ENCODE measurements around the gene BZW1.

BZW1 gene

GRCh38 chr2:200781616-200782015 lies 30.1 kb upstream of the BZW1 start:
- Mint-ChIP-seq H3K27me3 (peaks cover 8% of the 10 kb centered on the region), H3K9me3 (no peaks in the 10 kb centered on the region), H3K4me3 (no peak overlapping the region), H3K4me1 (no peaks in the 10 kb centered on the region), H3K36me3 (no peaks in the 10 kb centered on the region), H3K27ac (no peak overlapping the region)
- ATAC-seq (ENCODE audit: low read depth) (no peak), DNase-seq (ENCODE audit: low spot score in 2 of 2) (no peak)

- H3K4me1 Mint-ChIP-seq = no peaks in the 10 kb centered on the region
- no peak for DNase-seq (ENCODE audit: low spot score in 2 of 2)
- H3K27ac Mint-ChIP-seq = no peak overlapping the region
- no peaks in the 10 kb centered on the region for H3K9me3 Mint-ChIP-seq
- no peak for ATAC-seq (ENCODE audit: low read depth)
- H3K4me3 Mint-ChIP-seq = no peak overlapping the region
- no peaks in the 10 kb centered on the region for H3K36me3 Mint-ChIP-seq
- peaks cover 8% of the 10 kb centered on the region for H3K27me3 Mint-ChIP-seq
These were observed 29.5 kb upstream of the BZW1 start for GRCh38 chr2:200782251-200782650.

GRCh38 chr2:200784215-200784614 lies 27.5 kb upstream of the BZW1 start:
- no peaks in the 10 kb centered on the region for H3K36me3 Mint-ChIP-seq
- H3K9me3 Mint-ChIP-seq = no peaks in the 10 kb centered on the region
- no peak overlapping the region for H3K4me3 Mint-ChIP-seq
- no peak overlapping the region for H3K27ac Mint-ChIP-seq
- DNase-seq (ENCODE audit: low spot score in 2 of 2) (no peak), ATAC-seq (ENCODE audit: low read depth) (no peak)
- peaks cover 9% of the 10 kb centered on the region for H3K27me3 Mint-ChIP-seq
- H3K4me1 Mint-ChIP-seq = no peaks in the 10 kb centered on the region

GRCh38 chr2:200786423-200786822 lies 25.3 kb upstream of the BZW1 start:
- DNase-seq (ENCODE audit: low spot score in 2 of 2) (no peak), ATAC-seq (ENCODE audit: low read depth) (no peak)
- no peak overlapping the region for H3K27ac Mint-ChIP-seq

GRCh38 chr2:200786826-200787225 lies 24.9 kb upstream of the BZW1 start:
- Mint-ChIP-seq H3K4me1 (no peaks in the 10 kb centered on the region), H3K4me3 (no peak overlapping the region), H3K27ac (no peak overlapping the region), H3K36me3 (no peaks in the 10 kb centered on the region), H3K27me3 (peaks cover 8% of the 10 kb centered on the region), H3K9me3 (no peaks in the 10 kb centered on the region)
- DNase-seq (ENCODE audit: low spot score in 2 of 2) (no peak), ATAC-seq (ENCODE audit: low read depth) (no peak)

More at GRCh38 chr2:200786423-200786822, 25.3 kb upstream of the BZW1 start:
- no peaks in the 10 kb centered on the region for H3K9me3 Mint-ChIP-seq
- H3K4me1 Mint-ChIP-seq = no peaks in the 10 kb centered on the region
- H3K4me3 Mint-ChIP-seq = no peak overlapping the region
- no peaks in the 10 kb centered on the region for H3K36me3 Mint-ChIP-seq
- H3K27me3 Mint-ChIP-seq = peaks cover 10% of the 10 kb centered on the region

GRCh38 chr2:200787351-200788120 lies 24.2 kb upstream of the BZW1 start:
- no peaks in the 10 kb centered on the region for H3K36me3 Mint-ChIP-seq
- DNase-seq (ENCODE audit: low spot score in 2 of 2) = no peak

GRCh38 chr2:200788121-200788718 lies 23.5 kb upstream of the BZW1 start:
- H3K9me3 Mint-ChIP-seq = no peaks in the 10 kb centered on the region
- H3K4me3 Mint-ChIP-seq = no peak overlapping the region
- no peak overlapping the region for H3K27ac Mint-ChIP-seq
- peaks cover 8% of the 10 kb centered on the region for H3K27me3 Mint-ChIP-seq
- ATAC-seq (ENCODE audit: low read depth) (no peak), DNase-seq (ENCODE audit: low spot score in 2 of 2) (no peak)
- H3K4me1 Mint-ChIP-seq = no peaks in the 10 kb centered on the region
- no peaks in the 10 kb centered on the region for H3K36me3 Mint-ChIP-seq

More at GRCh38 chr2:200787351-200788120, 24.2 kb upstream of the BZW1 start:
- H3K4me3 Mint-ChIP-seq = no peak overlapping the region
- no peaks in the 10 kb centered on the region for H3K4me1 Mint-ChIP-seq
- ATAC-seq (ENCODE audit: low read depth) = no peak
- H3K27me3 Mint-ChIP-seq = peaks cover 8% of the 10 kb centered on the region
- no peaks in the 10 kb centered on the region for H3K9me3 Mint-ChIP-seq
- no peak overlapping the region for H3K27ac Mint-ChIP-seq

GRCh38 chr2:200790185-200790584 lies 21.5 kb upstream of the BZW1 start:
- Mint-ChIP-seq H3K4me3 (no peak overlapping the region), H3K36me3 (no peaks in the 10 kb centered on the region), H3K27me3 (peaks cover 7% of the 10 kb centered on the region), H3K4me1 (no peaks in the 10 kb centered on the region), H3K27ac (no peak overlapping the region), H3K9me3 (no peaks in the 10 kb centered on the region)
- no peak for DNase-seq (ENCODE audit: low spot score in 2 of 2)
- no peak for ATAC-seq (ENCODE audit: low read depth)

GRCh38 chr2:200791905-200792304 lies 19.8 kb upstream of the BZW1 start:
- no peak overlapping the region for H3K27ac Mint-ChIP-seq
- H3K27me3 Mint-ChIP-seq = peaks cover 7% of the 10 kb centered on the region
- H3K36me3 Mint-ChIP-seq = no peaks in the 10 kb centered on the region
- H3K4me3 Mint-ChIP-seq = no peak overlapping the region
- no peak for ATAC-seq (ENCODE audit: low read depth)
- H3K9me3 Mint-ChIP-seq = no peaks in the 10 kb centered on the region
- H3K4me1 Mint-ChIP-seq = no peaks in the 10 kb centered on the region
- DNase-seq (ENCODE audit: low spot score in 2 of 2) = no peak

GRCh38 chr2:200794143-200794542 lies 17.6 kb upstream of the BZW1 start:
- ATAC-seq (ENCODE audit: low read depth) = no peak
- no peaks in the 10 kb centered on the region for H3K9me3 Mint-ChIP-seq
- H3K4me1 Mint-ChIP-seq = peaks cover 2% of the 10 kb centered on the region
- H3K36me3 Mint-ChIP-seq = no peaks in the 10 kb centered on the region
- no peak for DNase-seq (ENCODE audit: low spot score in 2 of 2)
- no peak overlapping the region for H3K27ac Mint-ChIP-seq
- H3K4me3 Mint-ChIP-seq = no peak overlapping the region
- H3K27me3 Mint-ChIP-seq = peaks cover 8% of the 10 kb centered on the region

GRCh38 chr2:200795028-200795440 lies 16.7 kb upstream of the BZW1 start:
- ATAC-seq (ENCODE audit: low read depth) (no peak), DNase-seq (ENCODE audit: low spot score in 2 of 2) (no peak)
- Mint-ChIP-seq H3K27me3 (peaks cover 1% of the 10 kb centered on the region), H3K4me1 (peaks cover 2% of the 10 kb centered on the region), H3K36me3 (no peaks in the 10 kb centered on the region), H3K9me3 (no peaks in the 10 kb centered on the region), H3K27ac (no peak overlapping the region), H3K4me3 (no peak overlapping the region)

GRCh38 chr2:200796561-200796960 lies 15.1 kb upstream of the BZW1 start:
- ATAC-seq (ENCODE audit: low read depth) (no peak), DNase-seq (ENCODE audit: low spot score in 2 of 2) (no peak)
- Mint-ChIP-seq H3K27ac (no peak overlapping the region), H3K27me3 (peaks cover 3% of the 10 kb centered on the region), H3K4me3 (no peak overlapping the region), H3K4me1 (peaks cover 2% of the 10 kb centered on the region), H3K36me3 (no peaks in the 10 kb centered on the region), H3K9me3 (peaks cover 1% of the 10 kb centered on the region)

GRCh38 chr2:200797242-200797770 lies 14.4 kb upstream of the BZW1 start:
- Mint-ChIP-seq H3K4me3 (no peak overlapping the region), H3K27ac (no peak overlapping the region), H3K27me3 (peaks cover 7% of the 10 kb centered on the region), H3K36me3 (no peaks in the 10 kb centered on the region), H3K9me3 (peaks cover 4% of the 10 kb centered on the region), H3K4me1 (peaks cover 2% of the 10 kb centered on the region)
- no peak for ATAC-seq (ENCODE audit: low read depth)
- no peak for DNase-seq (ENCODE audit: low spot score in 2 of 2)

- H3K27me3 Mint-ChIP-seq = peaks cover 7% of the 10 kb centered on the region
- no peak overlapping the region for H3K27ac Mint-ChIP-seq
- H3K9me3 Mint-ChIP-seq = peaks cover 4% of the 10 kb centered on the region
- DNase-seq (ENCODE audit: low spot score in 2 of 2) (no peak), ATAC-seq (ENCODE audit: low read depth) (no peak)
- H3K4me1 Mint-ChIP-seq = peaks cover 2% of the 10 kb centered on the region
- no peak overlapping the region for H3K4me3 Mint-ChIP-seq
- H3K36me3 Mint-ChIP-seq = no peaks in the 10 kb centered on the region
These were observed 13.2 kb upstream of the BZW1 start for GRCh38 chr2:200798514-200798913.

Data from memory B cell (primary cell).